Measurements from ENCODE around the gene NLGN2.

DNA sequence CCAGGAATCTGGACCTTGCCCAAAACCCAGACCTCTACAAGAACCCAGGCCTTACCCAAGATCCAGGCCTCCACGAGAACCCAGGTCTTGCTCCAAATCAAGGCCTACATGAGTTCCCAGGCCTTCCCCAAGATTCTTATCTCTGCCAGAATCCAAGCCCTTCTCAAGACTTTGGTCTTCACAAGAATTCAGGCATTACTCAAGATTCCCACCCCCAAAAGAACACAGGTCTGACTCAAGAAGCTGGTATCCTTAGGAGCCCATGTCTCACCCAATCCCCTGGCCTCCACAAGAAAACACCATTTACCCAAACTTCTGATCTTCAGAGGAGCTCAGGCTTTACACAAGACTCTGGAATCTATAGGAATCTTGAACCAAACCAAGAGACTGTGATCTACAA, 23.6 kb downstream of the NLGN2 start:
- TF ChIP-seq, protein P1, sequence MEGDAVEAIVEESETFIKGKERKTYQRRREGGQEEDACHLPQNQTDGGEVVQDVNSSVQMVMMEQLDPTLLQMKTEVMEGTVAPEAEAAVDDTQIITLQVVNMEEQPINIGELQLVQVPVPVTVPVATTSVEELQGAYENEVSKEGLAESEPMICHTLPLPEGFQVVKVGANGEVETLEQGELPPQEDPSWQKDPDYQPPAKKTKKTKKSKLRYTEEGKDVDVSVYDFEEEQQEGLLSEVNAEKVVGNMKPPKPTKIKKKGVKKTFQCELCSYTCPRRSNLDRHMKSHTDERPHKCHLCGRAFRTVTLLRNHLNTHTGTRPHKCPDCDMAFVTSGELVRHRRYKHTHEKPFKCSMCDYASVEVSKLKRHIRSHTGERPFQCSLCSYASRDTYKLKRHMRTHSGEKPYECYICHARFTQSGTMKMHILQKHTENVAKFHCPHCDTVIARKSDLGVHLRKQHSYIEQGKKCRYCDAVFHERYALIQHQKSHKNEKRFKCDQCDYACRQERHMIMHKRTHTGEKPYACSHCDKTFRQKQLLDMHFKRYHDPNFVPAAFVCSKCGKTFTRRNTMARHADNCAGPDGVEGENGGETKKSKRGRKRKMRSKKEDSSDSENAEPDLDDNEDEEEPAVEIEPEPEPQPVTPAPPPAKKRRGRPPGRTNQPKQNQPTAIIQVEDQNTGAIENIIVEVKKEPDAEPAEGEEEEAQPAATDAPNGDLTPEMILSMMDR (IDR thresholded peaks at IDR 0.05): no peak
- TF ChIP-seq EZH2 (IDR thresholded peaks at IDR 0.05; ENCODE audit: borderline replicate concordance, insufficient read depth, low read depth, low read length, poor library complexity, severe bottlenecking): no peak
